Measurements from ENCODE around the gene PLEKHB1. TPM values are rescaled to one million over a fixed set of nuclear protein-coding genes. Genes with fewer than 3 reads are reported as not detected.

Gene PLEKHB1
- total RNA-seq, 1 donor from 2014 or later, result 30.5 TPM

- H3K4me1 ChIP-seq, result peaks cover under 1% of the 10 kb centered on the region
- no peaks in the 10 kb centered on the region for H3K27me3 ChIP-seq
- no peaks in the 10 kb centered on the region for H3K9me3 ChIP-seq
- intact Hi-C loops (cut with DNase I), result no loop called here
- no peak overlapping the region for H3K4me3 ChIP-seq
- no peak for ATAC-seq
- peak; percentile 13 for DNase-seq
- H3K36me3 ChIP-seq, result no peaks in the 10 kb centered on the region
- no peak overlapping the region for H3K27ac ChIP-seq
- no peak for TF ChIP-seq CTCF (IDR thresholded peaks at IDR 0.05)
Measured at GRCh38 chr11:73652856-73653559, 6.6 kb downstream of the PLEKHB1 start.

GRCh38 chr11:73653996-73654395 is 7.6 kb downstream of the PLEKHB1 start:
- Histone ChIP-seq H3K9me3 (no peaks in the 10 kb centered on the region), H3K27me3 (no peaks in the 10 kb centered on the region), H3K27ac (no peak overlapping the region), H3K36me3 (no peaks in the 10 kb centered on the region), H3K4me3 (no peak overlapping the region), H3K4me1 (no peaks in the 10 kb centered on the region)
- intact Hi-C loops (cut with DNase I), result no loop called here
- DNase-seq (peak; percentile 13), ATAC-seq (no peak)
- no peak for TF ChIP-seq CTCF (IDR thresholded peaks at IDR 0.05)

GRCh38 chr11:73654482-73655021 is 8.2 kb downstream of the PLEKHB1 start:
- DNase-seq (peak; percentile 31), ATAC-seq (no peak)
- no peak overlapping the region for H3K4me3 ChIP-seq
- no peaks in the 10 kb centered on the region for H3K9me3 ChIP-seq
- no peak overlapping the region for H3K27ac ChIP-seq
- no peak for TF ChIP-seq CTCF (IDR thresholded peaks at IDR 0.05)
- no peaks in the 10 kb centered on the region for H3K36me3 ChIP-seq
- intact Hi-C loops (cut with DNase I), result no loop called here
- no peaks in the 10 kb centered on the region for H3K27me3 ChIP-seq
- H3K4me1 ChIP-seq, result no peaks in the 10 kb centered on the region

- peaks cover 2% of the 10 kb centered on the region for H3K4me1 ChIP-seq
- ATAC-seq, result no peak
- peak; percentile 52 for DNase-seq
- TF ChIP-seq CTCF (IDR thresholded peaks at IDR 0.05), result no peak
- H3K27me3 ChIP-seq, result no peaks in the 10 kb centered on the region
- intact Hi-C loops (cut with DNase I), result no loop called here
- H3K9me3 ChIP-seq, result no peaks in the 10 kb centered on the region
- no peak overlapping the region for H3K27ac ChIP-seq
- H3K4me3 ChIP-seq, result no peak overlapping the region
- H3K36me3 ChIP-seq, result no peaks in the 10 kb centered on the region
Measured at GRCh38 chr11:73655686-73656085, 9.3 kb downstream of the PLEKHB1 start.

GRCh38 chr11:73656985-73657384 is 10.6 kb downstream of the PLEKHB1 start:
- Histone ChIP-seq H3K4me3 (no peak overlapping the region), H3K4me1 (peaks cover 4% of the 10 kb centered on the region), H3K27me3 (no peaks in the 10 kb centered on the region), H3K9me3 (no peaks in the 10 kb centered on the region), H3K27ac (no peak overlapping the region), H3K36me3 (no peaks in the 10 kb centered on the region)
- TF ChIP-seq CTCF (IDR thresholded peaks at IDR 0.05), result no peak
- no peak for ATAC-seq
- DNase-seq, result peak; percentile 10
- intact Hi-C loops (cut with DNase I), result no loop called here
